Regular cardiac myocyte (primary cell): ENCODE data around the gene CXCR2. TPM values are rescaled to one million over a fixed set of nuclear protein-coding genes. Genes with fewer than 3 reads are reported as not detected.

Source experiments
- total RNA-seq: library from RNA; depleted of rRNA; stranded (reverse); fragments of >200 nt; gene quantifications from 2 replicates; pipeline ENCODE4 v1.2.3, GENCODE V29; 2014

CXCR2 gene
- not detected in 2 replicates for total RNA-seq

DNA sequence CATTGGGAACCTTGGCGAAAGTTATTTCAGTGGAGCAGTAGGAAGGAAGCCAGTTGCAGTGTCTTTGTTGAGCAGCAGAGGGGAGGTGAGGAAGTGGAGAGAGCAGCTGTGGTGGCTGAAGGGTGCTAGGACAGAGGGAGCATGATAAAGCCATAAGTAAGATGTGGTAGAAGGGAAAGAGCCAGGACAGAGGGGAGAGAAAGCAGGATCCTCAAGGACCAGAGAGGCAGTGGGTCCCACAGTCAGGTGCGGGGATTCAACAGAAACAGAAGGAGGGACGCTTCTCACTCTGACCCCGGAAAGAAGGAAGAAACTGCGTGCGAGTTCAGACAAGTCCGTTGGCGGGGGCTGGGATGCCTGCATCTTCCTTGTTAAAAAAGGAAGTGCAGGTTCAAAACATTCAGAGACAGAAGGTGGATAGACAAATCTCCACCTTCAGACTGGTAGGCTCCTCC, at the start of gene CXCR2:
Gene CXCR2, plus strand, starts transcription at position 403 of the 455 bp plus-strand sequence. CDS start 8,774 bp downstream, outside the sequence.

DNA sequence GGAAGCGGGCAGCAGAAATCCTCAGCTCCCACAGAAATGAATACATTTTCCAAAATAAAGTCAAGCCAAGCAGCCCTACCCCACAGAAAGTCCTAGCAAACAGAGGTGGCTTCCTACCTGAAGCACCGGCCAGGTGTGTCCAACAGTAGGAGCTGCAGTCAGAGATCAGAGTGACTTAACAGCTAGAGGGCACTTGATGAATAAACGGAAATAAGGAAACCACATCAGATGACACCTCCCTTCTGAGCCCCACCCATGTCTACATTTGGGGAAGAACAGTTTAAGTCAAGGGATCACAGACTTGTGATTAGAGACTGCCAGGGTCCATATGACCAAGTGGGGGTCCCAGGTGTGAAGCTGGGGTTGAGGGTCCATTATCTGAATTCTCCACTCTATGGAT, 41.0 kb downstream of the CXCR2 start, which contains the start of gene CXCR1:
Gene CXCR1, minus strand, starts transcription at position 172 of the 400 bp plus-strand sequence. CDS start 1,751 bp downstream, outside the sequence.

Other genes with a start within 250 kb of the CXCR2 start
- gene TNS1, start 123.0 kb upstream of the CXCR2 start, total RNA-seq = 90.3 and 273 TPM in 2 replicates
- not detected in 2 replicates for gene RUFY4, start 56.8 kb upstream of the CXCR2 start, total RNA-seq
- gene CXCR1, start 40.9 kb downstream of the CXCR2 start, total RNA-seq = not detected in 2 replicates
- gene ARPC2, start 91.2 kb downstream of the CXCR2 start, total RNA-seq = 299 and 544 TPM in 2 replicates
- 0.19 and 0.28 TPM in 2 replicates for gene GPBAR1, start 135.0 kb downstream of the CXCR2 start, total RNA-seq
- 139 and 182 TPM in 2 replicates for gene AAMP, start 144.1 kb downstream of the CXCR2 start, total RNA-seq
- gene PNKD, start 144.5 kb downstream of the CXCR2 start, total RNA-seq = 18.0 and 18.8 TPM in 2 replicates
- 124 and 187 TPM in 2 replicates for gene TMBIM1, start 166.5 kb downstream of the CXCR2 start, total RNA-seq
- gene CATIP, start 230.8 kb downstream of the CXCR2 start, total RNA-seq = 0.28 TPM in 1 of 2 replicates, not detected in the other